IMR-90 (cell line): ENCODE measurements around the gene PITX3. TPM values are rescaled to one million over a fixed set of nuclear protein-coding genes. Genes with fewer than 3 reads are reported as not detected.
"Not testable (repeated sequence)": the region's sequence is repeated elsewhere in the genome, so short reads cannot be mapped to it uniquely, and the experiment has no call there.

Experiments used
- ATAC-seq: fragments of 200-7000 bp; cut with Tn5 transposase; 2 replicates; pipeline ENCODE4 v1.9.1; 2020; ENCODE audit warnings: low read depth, mild to moderate bottlenecking, moderate library complexity
- BruUV-seq: library from RNA; stranded (reverse); fragments of 400-500 nt; replicated peaks from 2 replicates; lab custom pipeline; 2021; lab: Mats Ljungman, UMichigan
- CTCF ChIA-PET: fragments of 300-600 bp; formaldehyde crosslinking; extraction: SDS; loops from one replicate; lab custom pipeline; 2021; ENCODE audit warnings: antibody characterized with exemption; lab: Yijun Ruan, JAX
- POLR2A ChIA-PET: fragments of 300-600 bp; sonication (Branson Sonifier 250); formaldehyde crosslinking; loops from one replicate; lab custom pipeline; 2022; ENCODE audit warnings: antibody characterized with exemption; ENCODE audit not compliant: unreplicated experiment; lab: Charles Lee
- DNase-seq: peaks from one replicate; pipeline ENCODE4 v3.0.0; 2013
- H2AFZ ChIP-seq: replicated peaks from 2 replicates; pipeline ENCODE3; 2013; ENCODE audit warnings: low read length, mild to moderate bottlenecking; ENCODE audit not compliant: poor library complexity
- H2AK5ac ChIP-seq: 2 replicates; pipeline ENCODE4 v1.6.1; 2013; ENCODE audit warnings: low read depth, low read length, inconsistent platforms
- H2AK9ac ChIP-seq: replicated peaks from 2 replicates; pipeline ENCODE3; 2013; ENCODE audit warnings: mild to moderate bottlenecking, low read depth, low read length, moderate library complexity; ENCODE audit not compliant: poor library complexity
- H2BK120ac ChIP-seq: 2 replicates; pipeline ENCODE4 v1.6.1; 2013; ENCODE audit warnings: low read depth, low read length, inconsistent platforms
- H2BK15ac ChIP-seq: 3 replicates; pipeline ENCODE4 v1.6.1; 2013; ENCODE audit warnings: low read depth, low read length, inconsistent platforms
- H2BK20ac ChIP-seq: 2 replicates; pipeline ENCODE4 v1.6.1; 2013; ENCODE audit warnings: low read depth, mild to moderate bottlenecking, inconsistent platforms, low read length, moderate library complexity
- H2BK5ac ChIP-seq: 2 replicates; pipeline ENCODE4 v1.6.1; 2013; ENCODE audit warnings: mild to moderate bottlenecking, low read depth, low read length, inconsistent platforms; ENCODE audit not compliant: poor library complexity, severe bottlenecking
- H3K14ac ChIP-seq: replicated peaks from 2 replicates; pipeline ENCODE4 v1.6.1; 2013; ENCODE audit warnings: low read depth, low read length, inconsistent platforms
- H3K18ac ChIP-seq: 2 replicates; pipeline ENCODE4 v1.6.1; 2013; ENCODE audit warnings: low read depth, low read length, control low read depth
- H3K23ac ChIP-seq: 2 replicates; pipeline ENCODE4 v1.6.1; 2013; ENCODE audit warnings: low read depth, low read length, inconsistent platforms
- H3K27ac ChIP-seq: 2 replicates; pipeline ENCODE4 v1.5.1; 2013; ENCODE audit warnings: mild to moderate bottlenecking, control low read depth, low read length; ENCODE audit not compliant: insufficient read depth
- H3K27me3 ChIP-seq: 2 replicates; pipeline ENCODE4 v1.6.1; 2013; ENCODE audit warnings: low read length; ENCODE audit not compliant: control insufficient read depth, insufficient read depth
- H3K36me3 ChIP-seq: 2 replicates; pipeline ENCODE4 v1.6.1; 2013; ENCODE audit warnings: low read length, mixed read lengths; ENCODE audit not compliant: control insufficient read depth, insufficient read depth
- H3K4ac ChIP-seq: 2 replicates; pipeline ENCODE4 v1.6.1; 2013; ENCODE audit warnings: low read depth, low read length, inconsistent platforms
- H3K4me1 ChIP-seq: 2 replicates; pipeline ENCODE4 v1.6.1; 2013; ENCODE audit warnings: low read length, mixed read lengths; ENCODE audit not compliant: control insufficient read depth, insufficient read depth
- H3K4me2 ChIP-seq: 2 replicates; pipeline ENCODE4 v1.6.1; 2013; ENCODE audit warnings: low read depth, mild to moderate bottlenecking, control low read depth, low read length, moderate library complexity
- H3K4me3 ChIP-seq: 2 replicates; pipeline ENCODE4 v1.5.1; 2013; ENCODE audit warnings: low read depth, mild to moderate bottlenecking, control low read depth, low read length, moderate library complexity; ENCODE audit not compliant: insufficient read depth
- H3K56ac ChIP-seq: 2 replicates; pipeline ENCODE4 v1.6.1; 2013; ENCODE audit warnings: low read length, inconsistent platforms; ENCODE audit not compliant: insufficient read depth; ENCODE audit errors: extremely low read depth
- H3K79me1 ChIP-seq, 2 experiments: 2 replicates each; pipeline ENCODE4 v1.6.1; 2013; ENCODE audit warnings: low read length in 2 of 2, inconsistent platforms in 1 of 2, low read depth in 1 of 2
- H3K9ac ChIP-seq: 2 replicates; pipeline ENCODE4 v1.6.1; 2013; ENCODE audit warnings: low read depth, low read length, control low read depth
- H3K9me1 ChIP-seq: 2 replicates; pipeline ENCODE4 v1.6.1; 2013; ENCODE audit warnings: low read length, inconsistent platforms; ENCODE audit not compliant: insufficient read depth
- H3K9me3 ChIP-seq: 2 replicates; pipeline ENCODE4 v1.6.1; 2013; ENCODE audit warnings: low read length; ENCODE audit not compliant: control insufficient read depth, insufficient read depth
- H4K20me1 ChIP-seq: 2 replicates; pipeline ENCODE4 v1.6.1; 2013; ENCODE audit warnings: low read length, inconsistent platforms; ENCODE audit not compliant: insufficient read depth
- H4K5ac ChIP-seq: 2 replicates; pipeline ENCODE4 v1.6.1; 2013; ENCODE audit warnings: mild to moderate bottlenecking, low read depth, low read length, control low read depth
- H4K8ac ChIP-seq, 2 experiments: 2 replicates each; pipeline ENCODE4 v1.6.1; 2013; ENCODE audit warnings: low read depth in 2 of 2, low read length in 2 of 2, control low read depth in 1 of 2, inconsistent platforms in 1 of 2
- H4K91ac ChIP-seq: 2 replicates; pipeline ENCODE4 v1.6.1; 2013; ENCODE audit warnings: low read depth, low read length, inconsistent platforms; ENCODE audit not compliant: insufficient read depth
- WGBS, 2 experiments: methylation state at CpG; one replicate each; pipeline versions ENCODE4 v1.1.5 to v1.1.7; 2013; ENCODE audit warnings: missing lambda C conversion rate in 2 of 2; ENCODE audit not compliant: insufficient read length in 1 of 2; ENCODE audit errors: extremely low coverage in 2 of 2; 5-methylcytosine and 5-hydroxymethylcytosine counted together
- dilution Hi-C: fragments of 300-500 bp; cut with HindIII; formaldehyde crosslinking; loops from one replicate; pipeline ENCODE4 v1.14.3; 2018; ENCODE audit warnings: low sequenced_read_pairs; ENCODE audit not compliant: unreplicated experiment
- in situ Hi-C: fragments of 300-500 bp; cut with MboI; formaldehyde crosslinking; loops from 3 replicates; pipeline ENCODE4 v1.14.3; 2019; ENCODE audit warnings: low sequenced_read_pairs, inconsistent platforms, mixed read lengths
- intact Hi-C: fragments of 100-400 bp; cut with micrococcal nuclease; formaldehyde crosslinking; loops from 2 replicates; pipeline ENCODE4 v1.10.0; 2022
- polyA plus RNA-seq, 3 experiments: library from polyadenylated mRNA; depleted of rRNA; stranded (reverse); fragments of >200 nt; gene quantifications; 2 replicates each; pipeline ENCODE4 v1.2.3, GENCODE V29; 2012; ENCODE audit warnings: low replicate concordance in 1 of 3
- total RNA-seq: library from RNA; depleted of rRNA; stranded (reverse); fragments of >200 nt; gene quantifications from 2 replicates; pipeline ENCODE4 v1.2.3, GENCODE V29; 2012

Gene PITX3
- total and polyA plus RNA-seq, 2 of the 4 experiments (the other 2 are of a cell fraction): not detected

DNA sequence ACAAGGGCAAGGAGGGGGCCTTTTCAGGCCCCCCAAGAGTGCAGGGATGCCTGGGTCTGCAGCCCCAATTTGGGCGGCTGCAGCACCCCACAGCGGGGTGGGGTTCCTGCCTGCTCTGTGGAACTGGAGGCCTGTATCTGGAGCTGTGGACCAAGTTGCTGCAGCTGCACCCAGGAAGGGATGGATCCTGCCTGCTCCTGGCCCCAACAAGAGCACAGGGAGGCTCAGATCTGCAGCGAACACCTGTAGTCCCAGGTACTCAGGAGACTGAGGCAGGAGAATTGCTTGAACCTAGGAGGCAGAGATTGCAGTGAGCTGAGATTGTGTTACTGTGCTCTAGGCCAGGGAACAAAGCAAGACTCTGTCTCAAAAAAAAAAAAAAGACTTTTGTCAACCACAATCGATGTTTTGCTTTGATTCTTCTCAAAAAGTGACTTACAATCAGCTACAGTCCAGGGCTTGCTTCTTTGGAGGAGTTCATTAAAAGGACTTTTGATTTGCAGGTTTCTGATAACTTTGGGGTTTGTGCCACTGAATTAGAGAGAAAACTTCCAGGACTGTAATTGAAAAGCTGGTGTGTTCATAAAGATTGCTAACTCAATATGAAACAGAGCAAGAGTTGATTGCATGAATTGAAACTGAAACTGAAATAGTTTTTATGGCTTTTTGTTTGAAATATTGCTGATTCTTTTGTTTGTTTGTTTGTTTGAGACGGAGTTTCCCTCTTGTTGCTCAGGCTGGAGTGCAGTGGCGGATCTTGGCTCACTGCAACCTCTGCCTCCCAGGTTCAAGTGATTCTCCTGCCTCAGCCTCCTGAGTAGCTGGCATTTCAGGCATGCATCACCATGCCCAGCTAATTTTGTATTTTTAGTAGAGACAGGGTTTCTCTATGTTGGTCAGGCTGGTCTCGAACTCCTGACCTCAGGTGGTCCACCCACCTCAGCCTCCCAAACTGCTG, 52.1 kb downstream of the PITX3 start:
- H3K4me1 ChIP-seq, H3K36me3 ChIP-seq, H3K4ac ChIP-seq, dilution Hi-C loops, H2BK120ac ChIP-seq, H3K4me2 ChIP-seq, H4K91ac ChIP-seq, H4K20me1 ChIP-seq, H2AK5ac ChIP-seq, H3K9me1 ChIP-seq, H3K23ac ChIP-seq, H4K8ac ChIP-seq, H2AK9ac ChIP-seq, ATAC-seq, H3K18ac ChIP-seq, H3K9ac ChIP-seq, BruUV-seq, H4K5ac ChIP-seq, H3K79me1 ChIP-seq, H2BK20ac ChIP-seq, H3K56ac ChIP-seq, H3K27ac ChIP-seq, in situ Hi-C loops, H3K14ac ChIP-seq, H2BK15ac ChIP-seq, H2BK5ac ChIP-seq, H3K27me3 ChIP-seq, H2AFZ ChIP-seq, DNase-seq, H3K4me3 ChIP-seq: not testable (repeated sequence)
- 59% methylated on average over 3 of the region's 7 CpGs; no CpG with 5 or more reads in 1 of the 2 experiments for WGBS, 2 experiments
- H3K9me3 ChIP-seq: peaks cover 16% of the 10 kb centered on the region
- CTCF ChIA-PET: interaction anchor here (0.6 to 1.3 kb wide), 3 partner anchors 20 to 192 kb away, joined by 3 to 4 read pairs (median 4); no protein-coding TSS in a partner anchor
- POLR2A ChIA-PET: interaction anchor here (0.6 to 0.7 kb wide), 2 partner anchors 20 to 231 kb away, joined by 3 to 7 read pairs; no protein-coding TSS in a partner anchor
- intact Hi-C loops: loop anchor here (5.0 kb wide), 1 partner anchor 33 kb away; no protein-coding TSS in a partner anchor
